B cell (primary cell): ENCODE data around the gene C22orf31.

Experiments used
- EZH2 ChIP-seq: IDR thresholded peaks from 2 replicates; pipeline ENCODE4 v1.6.1; 2012; ENCODE audit warnings: borderline replicate concordance, low read depth, mild to moderate bottlenecking, moderate library complexity, low read length; ENCODE audit not compliant: insufficient read depth, poor library complexity, severe bottlenecking
- TF ChIP-seq, protein P1 (sequence below): fragments of 200-600 bp; IDR thresholded peaks from one replicate; pipeline ENCODE4 v1.8.0; 2022; ENCODE audit warnings: antibody characterized with exemption, mild to moderate bottlenecking

DNA sequence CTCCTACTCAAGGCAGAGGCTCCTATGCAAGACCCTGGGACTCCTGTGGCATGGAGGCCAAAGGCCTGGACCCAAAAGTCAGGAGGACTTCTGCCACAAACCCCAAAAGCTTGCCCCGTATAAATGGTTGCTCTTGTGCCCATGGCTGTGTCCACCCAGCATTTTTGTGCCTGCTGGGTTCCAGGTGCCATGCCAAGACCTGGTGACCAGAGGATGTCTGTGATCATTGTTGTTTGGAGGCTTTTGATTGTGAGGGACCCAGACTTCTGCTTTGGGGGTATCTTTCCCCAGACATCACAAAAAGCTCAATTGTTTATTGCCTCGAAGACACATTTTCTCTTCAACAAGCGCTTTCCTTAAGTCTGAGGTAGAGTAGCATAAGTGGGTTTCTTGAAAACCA is 35.1 kb downstream of the C22orf31 start:
- TF ChIP-seq, protein P1, sequence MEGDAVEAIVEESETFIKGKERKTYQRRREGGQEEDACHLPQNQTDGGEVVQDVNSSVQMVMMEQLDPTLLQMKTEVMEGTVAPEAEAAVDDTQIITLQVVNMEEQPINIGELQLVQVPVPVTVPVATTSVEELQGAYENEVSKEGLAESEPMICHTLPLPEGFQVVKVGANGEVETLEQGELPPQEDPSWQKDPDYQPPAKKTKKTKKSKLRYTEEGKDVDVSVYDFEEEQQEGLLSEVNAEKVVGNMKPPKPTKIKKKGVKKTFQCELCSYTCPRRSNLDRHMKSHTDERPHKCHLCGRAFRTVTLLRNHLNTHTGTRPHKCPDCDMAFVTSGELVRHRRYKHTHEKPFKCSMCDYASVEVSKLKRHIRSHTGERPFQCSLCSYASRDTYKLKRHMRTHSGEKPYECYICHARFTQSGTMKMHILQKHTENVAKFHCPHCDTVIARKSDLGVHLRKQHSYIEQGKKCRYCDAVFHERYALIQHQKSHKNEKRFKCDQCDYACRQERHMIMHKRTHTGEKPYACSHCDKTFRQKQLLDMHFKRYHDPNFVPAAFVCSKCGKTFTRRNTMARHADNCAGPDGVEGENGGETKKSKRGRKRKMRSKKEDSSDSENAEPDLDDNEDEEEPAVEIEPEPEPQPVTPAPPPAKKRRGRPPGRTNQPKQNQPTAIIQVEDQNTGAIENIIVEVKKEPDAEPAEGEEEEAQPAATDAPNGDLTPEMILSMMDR = no peak
- TF ChIP-seq EZH2 = no peak
